ENCODE data around the gene RPP25L.

GRCh38 chr9:34642679-34643078 is 30.8 kb upstream of the RPP25L start:
- TF ChIP-seq CTCF (IDR thresholded peaks at IDR 0.05; ENCODE audit: insufficient read depth, low read length), result no peak
- no peak for TF ChIP-seq GABPA (IDR thresholded peaks at IDR 0.05; ENCODE audit: low read depth)
